Common myeloid progenitor, CD34-positive (primary cell): Measurements from ENCODE around the gene PPP1R13L.

Experiments
- CTCF ChIA-PET: fragments of 350-600 bp; sonication (Branson Sonifier 250); formaldehyde crosslinking; loops from one replicate; lab custom pipeline; 2021; ENCODE audit warnings: antibody characterized with exemption; lab: Charles Lee
- POLR2A ChIA-PET: fragments of 350-600 bp; sonication (Branson Sonifier 250); formaldehyde crosslinking; loops from one replicate; lab custom pipeline; 2021; ENCODE audit warnings: antibody characterized with exemption; lab: Charles Lee
- DNase-seq, 3 donors: peaks; one replicate each; pipeline versions ENCODE4 v3.0.0 to v3.0.0-alpha.2; 2013
- H3K27ac ChIP-seq, 2 experiments: 1 replicate in 1 of 2; 2 replicates in 1 of 2; pipeline ENCODE4 v1.7.0; 2013; ENCODE audit warnings: inconsistent platforms in 2 of 2, low read length in 2 of 2, mild to moderate bottlenecking in 2 of 2, low read depth in 1 of 2, moderate library complexity in 1 of 2; ENCODE audit not compliant: severe bottlenecking in 2 of 2, insufficient read depth in 1 of 2, poor library complexity in 1 of 2
- H3K27me3 ChIP-seq, 5 experiments: replicated peaks in 2 of 5; 1 replicate in 3 of 5; 2 replicates in 2 of 5; pipeline versions ENCODE4 v1.6.1 to v1.7.0; 2013; ENCODE audit warnings: low read length in 4 of 5, mild to moderate bottlenecking in 2 of 5, moderate library complexity in 2 of 5, inconsistent platforms in 1 of 5; ENCODE audit not compliant: insufficient read depth in 5 of 5, control insufficient read depth in 4 of 5
- H3K36me3 ChIP-seq, 4 experiments: 1 replicate in 2 of 4; 2 replicates in 2 of 4; pipeline versions ENCODE4 v1.6.1 to v1.7.0; 2013; ENCODE audit warnings: low read length in 3 of 4, control low read depth in 1 of 4, mild to moderate bottlenecking in 1 of 4; ENCODE audit not compliant: control insufficient read depth in 4 of 4, insufficient read depth in 4 of 4
- H3K4me1 ChIP-seq, 4 experiments: 1 replicate in 3 of 4; 2 replicates in 1 of 4; pipeline versions ENCODE4 v1.6.1 to v1.7.1; 2013; ENCODE audit warnings: low read length in 3 of 4, mild to moderate bottlenecking in 3 of 4, control low read depth in 1 of 4, inconsistent platforms in 1 of 4, moderate library complexity in 1 of 4; ENCODE audit not compliant: control insufficient read depth in 4 of 4, insufficient read depth in 4 of 4; ENCODE audit errors: control extremely low read depth in 1 of 4
- H3K4me3 ChIP-seq, 7 experiments: 1 replicate in 4 of 7; 2 replicates in 3 of 7; pipeline versions ENCODE4 v1.5.1 to v1.7.0; 2013; ENCODE audit warnings: mild to moderate bottlenecking in 7 of 7, low read length in 6 of 7, moderate library complexity in 6 of 7, inconsistent platforms in 2 of 7, low read depth in 2 of 7, control low read depth in 1 of 7; ENCODE audit not compliant: insufficient read depth in 4 of 7, control insufficient read depth in 1 of 7; ENCODE audit errors: extremely low read depth in 1 of 7
- H3K9me3 ChIP-seq, 5 experiments: 1 replicate in 4 of 5; 2 replicates in 1 of 5; pipeline versions ENCODE4 v1.6.1 to v1.7.1; 2013; ENCODE audit warnings: low read length in 4 of 5, mild to moderate bottlenecking in 2 of 5, inconsistent platforms in 1 of 5, low read depth in 1 of 5, moderate library complexity in 1 of 5; ENCODE audit not compliant: control insufficient read depth in 4 of 5, insufficient read depth in 2 of 5; ENCODE audit errors: control extremely low read depth in 1 of 5
- WGBS: methylation state at CpG from one replicate; pipeline ENCODE4 v1.1.5; 2013; ENCODE audit not compliant: insufficient coverage; 5-methylcytosine and 5-hydroxymethylcytosine counted together

PPP1R13L gene

DNA sequence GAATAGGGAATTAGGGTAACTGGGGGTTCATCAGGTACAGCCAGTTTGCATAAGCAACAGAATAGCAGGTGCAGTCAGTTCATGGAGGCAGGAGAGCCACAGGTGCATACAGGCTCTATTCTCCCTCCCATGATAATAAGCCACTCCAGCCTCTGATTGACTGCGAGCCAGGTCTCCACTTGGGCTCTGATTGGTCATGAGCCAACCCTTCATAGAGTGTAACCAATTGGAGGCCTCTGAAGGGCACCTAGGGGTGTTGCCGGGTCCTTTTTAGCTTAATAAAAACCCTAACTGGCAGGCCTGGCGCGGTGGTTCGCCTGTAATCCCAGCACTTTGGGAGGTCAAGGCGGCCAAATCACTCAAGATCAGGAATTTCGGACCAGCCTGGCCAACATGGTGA lies 73.5 kb downstream of the PPP1R13L start:
- no peaks in the 10 kb centered on the region for H3K36me3 ChIP-seq
- ChIA-PET CTCF (no interaction called here), POLR2A (no interaction called here)
- H3K27me3 ChIP-seq = no peaks in the 10 kb centered on the region
- H3K9me3 ChIP-seq = no peaks in the 10 kb centered on the region
- no peak for DNase-seq
- H3K4me1 ChIP-seq = peaks cover 0 to under 1% (median under 1%) of the 10 kb centered on the region in 4 experiments
- no peak overlapping the region for H3K27ac ChIP-seq
- H3K4me3 ChIP-seq = no peak overlapping the region
- 95% methylated on average over 7 of the region's 7 CpGs for WGBS
